HG03521 (cell line): ENCODE results near the gene ZFYVE27.
"Not testable (repeated sequence)": the region's sequence is repeated elsewhere in the genome, so short reads cannot be mapped to it uniquely, and the experiment has no call there.

Source experiments
- ATAC-seq: cut with Tn5 transposase; IDR thresholded peaks from one replicate; pipeline ENCODE4 v1.9.1; 2021; ENCODE audit warnings: mild to moderate bottlenecking, moderate library complexity; ENCODE audit not compliant: unreplicated experiment

The ZFYVE27 gene

GRCh38 chr10:97736902-97737769, at the start of gene ZFYVE27:
Gene ZFYVE27, plus strand, starts transcription at chr10:97737128. Its CDS starts 1,350 bp downstream, at chr10:97738478.
- ATAC-seq: peak; percentile 87

- ATAC-seq: no peak
These were observed 48.8 kb upstream of the ZFYVE27 start for GRCh38 chr10:97687785-97688781.

- ATAC-seq: no peak
These were observed 47.3 kb upstream of the ZFYVE27 start for GRCh38 chr10:97689559-97690020.

- ATAC-seq: no peak
These were observed 46.8 kb upstream of the ZFYVE27 start for GRCh38 chr10:97690133-97690532.

- ATAC-seq: not testable (repeated sequence)
These were observed 38.8 kb upstream of the ZFYVE27 start for GRCh38 chr10:97698072-97698655.

GRCh38 chr10:97701438-97702069, 35.4 kb upstream of the ZFYVE27 start:
- ATAC-seq: peak; percentile 71

DNA sequence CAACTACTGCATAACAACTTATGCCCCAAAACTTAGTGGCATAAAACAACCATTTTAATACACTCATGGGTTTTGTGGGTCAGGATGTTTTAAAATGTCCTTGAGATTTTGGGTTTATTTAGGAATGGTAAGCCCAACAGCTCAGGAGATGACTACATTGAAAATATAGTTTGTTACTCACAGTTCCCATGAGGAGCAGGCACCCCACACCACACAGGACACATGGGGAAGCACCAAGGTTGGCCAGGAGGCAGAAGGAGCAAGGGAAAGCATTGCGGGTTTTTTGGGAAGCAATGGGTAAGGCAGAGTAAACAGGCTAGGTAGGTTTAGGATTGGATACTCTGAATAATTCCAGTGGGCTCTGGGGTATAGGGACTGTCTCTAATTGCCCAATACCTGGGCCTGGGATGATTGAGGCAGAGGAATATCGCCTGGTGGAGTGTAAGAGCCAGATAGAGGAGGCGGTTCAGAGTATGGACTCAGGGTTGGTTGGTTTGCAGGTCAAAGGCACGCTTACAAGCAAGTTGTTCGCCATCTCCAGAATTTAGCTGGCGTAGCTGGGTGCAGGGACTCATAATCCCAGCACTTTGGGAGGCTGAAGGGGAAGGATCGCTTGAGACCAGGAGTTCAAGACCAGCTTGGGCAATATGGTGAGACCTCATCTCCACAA, 33.4 kb upstream of the ZFYVE27 start:
- no peak for ATAC-seq

DNA sequence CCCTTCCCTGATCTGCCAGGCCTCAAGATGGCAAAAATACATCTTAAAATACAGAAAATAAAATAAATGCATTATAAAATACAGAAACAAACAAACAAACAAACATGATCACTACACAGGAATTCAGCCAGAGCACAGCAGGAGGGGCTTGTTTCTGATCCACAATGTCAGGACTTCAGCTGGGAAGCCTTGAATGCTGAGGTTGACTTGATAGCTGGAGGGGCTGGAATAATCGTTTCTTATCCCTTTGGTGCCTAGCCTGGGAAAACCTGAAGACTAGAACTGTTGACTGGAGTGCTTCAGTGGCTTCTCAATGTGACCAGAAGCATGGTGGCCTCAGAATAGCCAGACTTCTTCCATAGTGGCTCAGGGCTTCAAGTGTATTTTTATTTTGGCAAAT, 32.6 kb upstream of the ZFYVE27 start:
- no peak for ATAC-seq

- ATAC-seq: no peak
These were observed 31.8 kb upstream of the ZFYVE27 start for GRCh38 chr10:97705006-97705670.

DNA sequence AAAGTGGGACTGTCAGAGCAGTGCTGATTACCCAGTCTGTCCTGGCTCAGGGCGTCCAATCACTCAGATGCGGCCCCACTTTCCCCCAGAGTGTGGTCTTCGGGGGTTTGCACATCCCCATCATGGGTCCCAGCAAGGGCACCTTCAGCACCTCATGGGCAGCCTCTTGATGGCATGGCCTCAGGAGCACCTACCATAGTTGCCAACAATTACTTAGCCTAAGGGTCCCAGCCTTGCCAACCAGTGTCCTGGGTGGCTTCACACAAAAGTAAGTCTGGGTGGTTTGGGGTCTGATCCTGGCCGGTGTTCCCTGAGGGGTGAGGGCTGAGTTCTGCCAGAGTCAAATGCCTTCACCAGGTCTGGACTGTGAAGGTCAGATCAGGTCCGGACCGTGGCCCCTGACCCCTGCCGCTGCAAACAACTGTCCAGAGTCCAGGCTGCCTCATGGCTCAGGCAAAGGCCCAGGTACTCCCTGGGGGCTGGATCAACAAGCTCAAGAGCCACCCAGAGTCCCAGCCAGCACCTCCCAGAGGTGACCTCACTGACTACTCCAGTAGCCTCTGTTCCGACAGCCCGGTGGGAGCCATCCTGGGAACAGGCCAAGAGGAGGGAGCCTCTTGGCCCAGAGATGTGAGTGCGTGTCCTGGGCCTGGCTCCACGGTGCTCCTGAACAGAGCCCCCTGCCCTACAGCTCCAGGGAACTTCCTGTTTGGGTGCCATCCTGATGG, 29.6 kb upstream of the ZFYVE27 start:
- ATAC-seq: no peak

DNA sequence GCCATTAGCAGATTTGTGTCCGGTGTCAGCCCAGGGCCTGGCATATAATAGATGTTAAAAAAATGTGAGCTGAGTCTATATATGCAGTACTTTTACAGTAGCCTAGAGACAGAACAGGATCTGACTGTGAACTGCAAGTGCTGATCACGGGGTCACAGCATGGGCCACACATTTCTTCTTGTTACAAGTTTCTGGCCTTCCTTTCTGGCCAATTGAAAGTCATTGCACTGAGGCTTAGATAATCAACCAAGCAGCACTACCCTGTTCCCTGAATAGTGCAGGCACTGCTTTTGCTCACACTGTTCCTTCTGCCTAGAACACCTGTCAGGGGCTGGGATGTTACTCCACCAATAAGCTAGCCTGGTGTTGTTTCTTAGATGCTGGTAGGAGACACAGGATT, 28.8 kb upstream of the ZFYVE27 start:
- ATAC-seq: no peak

GRCh38 chr10:97708976-97709946, 27.7 kb upstream of the ZFYVE27 start:
- ATAC-seq: no peak

DNA sequence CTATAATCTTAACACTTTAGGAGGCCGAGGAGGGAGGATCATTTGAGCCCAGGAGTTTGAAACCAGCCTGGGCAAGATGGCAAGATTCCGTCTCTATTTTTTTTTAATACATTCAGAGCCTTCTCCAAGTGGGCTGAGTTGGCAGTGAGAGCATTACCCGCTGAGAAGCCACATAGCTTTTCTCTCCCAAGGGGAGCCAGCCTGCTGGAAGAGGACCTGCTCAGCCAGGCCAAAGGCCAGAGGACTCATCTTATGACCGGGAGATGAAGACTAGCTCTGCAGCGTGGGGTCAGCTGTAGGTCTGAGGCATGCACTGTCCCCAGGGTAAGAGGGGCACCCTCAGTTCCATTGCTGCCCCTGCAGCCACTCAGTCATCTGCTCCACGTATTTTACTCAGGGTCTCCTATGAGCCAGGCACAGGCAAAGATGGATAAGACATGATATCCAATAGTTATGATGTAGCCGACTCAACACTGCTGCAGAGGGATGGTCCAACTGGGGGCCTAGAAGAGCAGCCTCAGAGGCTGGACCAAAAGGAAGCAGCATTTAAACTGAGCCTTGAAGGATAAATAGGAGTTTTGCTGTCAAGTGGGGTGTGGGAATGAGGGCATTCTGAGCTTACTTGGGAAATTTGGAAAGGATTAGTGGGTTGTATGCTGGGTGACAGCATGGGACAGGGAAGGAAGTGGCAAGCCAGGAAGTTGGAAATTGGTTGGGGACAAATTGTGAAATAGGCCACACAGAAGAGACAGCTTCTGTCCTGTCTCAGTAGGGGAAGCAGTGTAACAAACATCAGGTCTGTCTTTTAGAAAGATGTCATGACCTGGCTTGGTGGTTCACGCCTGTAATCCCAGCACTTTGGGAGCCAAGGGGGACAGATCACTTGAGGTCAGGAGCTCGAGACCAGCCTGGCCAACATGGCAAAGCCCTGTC, 25.0 kb upstream of the ZFYVE27 start:
- ATAC-seq: no peak

DNA sequence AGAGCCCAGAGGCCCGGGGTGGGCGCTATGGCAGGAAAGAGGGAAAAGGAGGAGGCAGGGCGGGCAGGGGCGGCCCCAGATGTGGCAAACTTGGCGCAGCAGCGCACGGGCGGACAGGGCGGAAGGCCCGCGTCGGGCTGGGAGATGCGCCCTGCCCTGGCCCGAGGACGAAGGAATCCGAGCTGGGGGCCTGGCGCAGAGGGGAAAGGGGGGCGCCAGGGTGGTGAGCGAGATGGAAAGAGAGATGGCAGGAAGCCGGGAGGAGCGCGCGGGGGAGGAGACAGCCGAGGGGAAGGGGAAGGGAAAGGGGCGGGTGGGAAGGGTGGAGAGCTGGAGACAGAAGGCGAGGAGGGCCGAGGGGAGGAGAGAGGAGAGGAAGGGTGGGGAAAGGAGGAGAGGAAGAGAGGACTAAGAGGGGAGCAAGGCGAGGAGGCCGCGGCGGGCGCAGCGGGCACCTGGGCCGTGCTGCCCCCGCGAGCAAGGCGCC, 23.5 kb upstream of the ZFYVE27 start, which contains the start of gene MARVELD1:
TSS of gene MARVELD1 (plus strand) at position 392 of the 487 bp plus-strand sequence. CDS start 147 bp downstream, outside the sequence.
- ATAC-seq: no peak

- ATAC-seq: peak; percentile 68
These were observed 23.0 kb upstream of the ZFYVE27 start for GRCh38 chr10:97713826-97714400.
